Chondrocyte (in vitro differentiated cells): ENCODE measurements around the gene LRRC32. TPM values are rescaled to one million over a fixed set of nuclear protein-coding genes. Genes with fewer than 3 reads are reported as not detected.

ENCODE experiments used
- DNase-seq: peaks from one replicate; pipeline ENCODE4 v3.0.0; 2021; ENCODE audit warnings: mixed read lengths, low spot score
- H3K27ac Mint-ChIP-seq: one replicate; pipeline ENCODE4 v1.8.0; 2021; ENCODE audit warnings: mild to moderate bottlenecking, moderate library complexity, mixed read lengths; ENCODE audit not compliant: unreplicated experiment
- H3K27me3 Mint-ChIP-seq: 2 replicates; pipeline ENCODE4 v1.8.0; 2021; ENCODE audit warnings: low read depth, mixed read lengths
- H3K36me3 Mint-ChIP-seq: 2 replicates; pipeline ENCODE4 v1.8.0; 2021; ENCODE audit warnings: low read depth, mixed read lengths
- H3K4me1 Mint-ChIP-seq: 2 replicates; pipeline ENCODE4 v1.8.0; 2021; ENCODE audit warnings: low read depth, mild to moderate bottlenecking, mixed read lengths
- H3K4me3 Mint-ChIP-seq: one replicate; pipeline ENCODE4 v1.8.0; 2021; ENCODE audit warnings: mild to moderate bottlenecking, moderate library complexity, mixed read lengths; ENCODE audit not compliant: unreplicated experiment
- H3K9me3 Mint-ChIP-seq: 2 replicates; pipeline ENCODE4 v1.8.0; 2021; ENCODE audit warnings: low read depth, mixed read lengths
- total RNA-seq: library from RNA; stranded (reverse); gene quantifications from 3 replicates; pipeline ENCODE4 v1.2.1, GENCODE V29; 2021
- TF ChIP-seq, protein P1 (sequence below): fragments of 200-600 bp; sonication (generic); IDR thresholded peaks from 2 replicates; pipeline ENCODE4 v1.5.0; 2021; ENCODE audit warnings: antibody characterized with exemption, mild to moderate bottlenecking, moderate library complexity

Gene LRRC32
- total RNA-seq, 1 donor from 2014 or later: 367 TPM

DNA sequence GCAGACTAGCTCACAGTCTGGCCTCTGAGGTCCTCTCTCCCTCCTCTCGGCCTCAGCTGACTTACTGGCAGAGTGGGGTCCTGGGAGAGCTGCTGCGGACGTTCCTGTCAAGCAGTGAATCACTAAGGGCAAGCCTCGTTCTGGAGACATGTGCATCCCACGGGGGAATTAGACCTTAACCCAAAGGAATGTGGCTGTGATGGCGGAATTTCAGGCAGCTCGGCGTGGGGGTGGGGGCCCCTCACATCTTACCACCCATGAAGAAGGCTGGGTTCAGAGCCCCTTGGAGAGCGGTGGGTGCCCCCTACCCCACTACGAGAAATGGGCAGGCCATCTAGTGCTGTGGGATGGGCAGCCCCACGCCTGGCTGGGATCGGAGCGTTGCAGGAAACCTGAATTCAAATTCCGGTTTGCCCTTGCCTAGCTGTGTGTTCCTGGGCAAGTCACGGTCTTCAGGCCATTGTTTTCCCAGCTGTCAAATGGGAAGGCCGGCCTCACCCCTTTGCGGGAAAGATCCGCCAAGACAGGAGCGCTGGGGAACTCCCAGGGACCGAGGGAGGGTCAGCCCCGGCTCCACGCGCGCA is 554 bp downstream of the LRRC32 start:
- Mint-ChIP-seq H3K4me3 (peak overlapping the region; percentile 96), H3K4me1 (peaks cover 59% of the 10 kb centered on the region), H3K27me3 (no peaks in the 10 kb centered on the region), H3K36me3 (peaks cover 19% of the 10 kb centered on the region), H3K9me3 (no peaks in the 10 kb centered on the region), H3K27ac (peak overlapping the region; percentile 96)
- TF ChIP-seq, protein P1, sequence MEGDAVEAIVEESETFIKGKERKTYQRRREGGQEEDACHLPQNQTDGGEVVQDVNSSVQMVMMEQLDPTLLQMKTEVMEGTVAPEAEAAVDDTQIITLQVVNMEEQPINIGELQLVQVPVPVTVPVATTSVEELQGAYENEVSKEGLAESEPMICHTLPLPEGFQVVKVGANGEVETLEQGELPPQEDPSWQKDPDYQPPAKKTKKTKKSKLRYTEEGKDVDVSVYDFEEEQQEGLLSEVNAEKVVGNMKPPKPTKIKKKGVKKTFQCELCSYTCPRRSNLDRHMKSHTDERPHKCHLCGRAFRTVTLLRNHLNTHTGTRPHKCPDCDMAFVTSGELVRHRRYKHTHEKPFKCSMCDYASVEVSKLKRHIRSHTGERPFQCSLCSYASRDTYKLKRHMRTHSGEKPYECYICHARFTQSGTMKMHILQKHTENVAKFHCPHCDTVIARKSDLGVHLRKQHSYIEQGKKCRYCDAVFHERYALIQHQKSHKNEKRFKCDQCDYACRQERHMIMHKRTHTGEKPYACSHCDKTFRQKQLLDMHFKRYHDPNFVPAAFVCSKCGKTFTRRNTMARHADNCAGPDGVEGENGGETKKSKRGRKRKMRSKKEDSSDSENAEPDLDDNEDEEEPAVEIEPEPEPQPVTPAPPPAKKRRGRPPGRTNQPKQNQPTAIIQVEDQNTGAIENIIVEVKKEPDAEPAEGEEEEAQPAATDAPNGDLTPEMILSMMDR: no peak
- peak; percentile 79 for DNase-seq

DNA sequence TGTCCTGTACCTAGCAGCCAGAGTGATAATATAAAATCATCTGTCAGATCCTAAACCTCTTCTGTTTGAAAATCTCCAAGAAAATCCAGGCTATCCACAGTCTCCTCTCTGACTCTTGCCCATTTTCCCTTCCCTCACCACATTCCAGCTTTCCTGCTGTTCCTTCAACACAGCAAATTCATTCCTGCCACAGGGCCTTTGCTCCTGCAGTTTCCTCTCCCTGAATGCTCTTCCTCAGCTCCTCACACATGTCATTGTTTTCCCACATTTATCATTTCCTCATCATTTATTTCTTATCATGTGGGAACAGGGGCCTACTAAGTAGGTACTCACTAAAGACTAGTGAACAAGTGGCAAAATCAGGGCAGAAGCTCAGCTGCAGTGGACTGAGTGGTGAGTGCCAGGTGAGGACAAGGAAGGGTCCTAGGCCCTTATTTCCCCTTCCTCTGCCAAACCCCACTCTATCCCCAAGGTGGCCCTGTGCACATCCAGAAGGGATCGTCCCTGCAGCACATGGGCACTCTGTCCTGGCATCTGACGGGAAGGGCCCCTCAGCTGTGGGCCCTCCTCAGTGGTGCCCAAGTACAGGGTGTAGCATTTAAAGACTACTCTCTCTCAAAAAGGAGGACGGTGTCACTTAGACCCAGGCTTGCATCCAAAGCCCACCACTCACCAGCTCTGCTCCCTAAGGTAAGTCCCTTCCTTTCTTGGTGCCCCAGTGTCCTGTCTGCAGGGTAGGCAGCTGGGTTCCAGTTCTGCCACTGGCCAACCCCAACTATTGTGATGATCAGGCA is 2.0 kb downstream of the LRRC32 start:
- Mint-ChIP-seq H3K27me3 (no peaks in the 10 kb centered on the region), H3K4me1 (peaks cover 71% of the 10 kb centered on the region), H3K27ac (peak overlapping the region; percentile 96), H3K9me3 (no peaks in the 10 kb centered on the region), H3K4me3 (peak overlapping the region; percentile 96), H3K36me3 (peaks cover 27% of the 10 kb centered on the region)
- TF ChIP-seq, protein P1: no peak
- DNase-seq: peak; percentile 46

DNA sequence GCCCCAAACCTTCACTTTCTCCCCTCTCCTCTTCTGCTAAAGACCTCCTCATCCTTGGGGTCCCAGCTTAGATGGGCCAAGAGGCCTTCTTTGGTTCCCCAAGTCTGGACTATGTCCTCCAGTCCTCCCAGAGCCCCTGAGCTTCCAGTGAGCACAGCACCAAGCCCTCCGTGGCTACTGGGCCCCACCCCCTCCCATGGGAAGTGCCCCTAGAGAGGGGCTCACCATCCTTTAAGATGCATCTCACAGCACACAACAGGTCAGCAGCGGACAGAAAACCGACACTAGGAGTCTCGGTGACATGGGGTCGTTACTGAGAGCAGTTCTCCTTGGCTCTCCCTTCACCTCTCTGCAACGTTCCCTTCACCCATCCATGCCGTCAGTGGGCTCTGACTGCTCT is 2.7 kb downstream of the LRRC32 start:
- Mint-ChIP-seq H3K9me3 (no peaks in the 10 kb centered on the region), H3K4me3 (peak overlapping the region; percentile 96), H3K27me3 (no peaks in the 10 kb centered on the region), H3K4me1 (peaks cover 75% of the 10 kb centered on the region), H3K36me3 (peaks cover 31% of the 10 kb centered on the region), H3K27ac (peak overlapping the region; percentile 64)
- TF ChIP-seq, protein P1: no peak
- DNase-seq: peak; percentile 57

DNA sequence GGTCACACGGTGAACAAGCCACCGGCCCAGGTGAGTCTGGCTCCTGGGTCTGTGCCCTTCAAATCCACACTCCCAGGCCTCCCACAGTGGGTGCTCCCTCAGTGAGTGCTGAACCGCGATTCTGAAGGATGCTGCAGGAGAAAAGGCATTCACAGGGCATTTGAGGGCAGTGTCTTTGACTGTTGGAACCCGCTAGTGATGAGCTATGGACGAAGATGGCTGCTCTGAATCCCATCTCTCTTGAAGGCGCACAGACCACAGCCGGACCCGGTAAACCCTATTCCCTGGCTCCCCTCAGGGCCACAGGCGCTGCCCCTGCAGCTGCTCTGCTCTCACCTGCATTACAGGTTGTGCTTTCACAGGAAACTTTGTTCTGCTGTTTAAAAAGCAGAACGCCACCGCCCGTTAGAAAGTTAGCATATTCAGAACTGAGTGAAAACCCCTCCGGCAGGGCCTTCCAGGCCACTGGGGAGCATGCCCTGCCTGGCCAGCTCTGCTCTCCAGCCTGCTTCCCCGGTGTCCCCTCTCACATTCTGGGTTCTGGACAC is 3.2 kb downstream of the LRRC32 start:
- Mint-ChIP-seq H3K27me3 (no peaks in the 10 kb centered on the region), H3K4me3 (peak overlapping the region; percentile 96), H3K4me1 (peaks cover 79% of the 10 kb centered on the region), H3K36me3 (peaks cover 32% of the 10 kb centered on the region), H3K27ac (peak overlapping the region; percentile 66), H3K9me3 (no peaks in the 10 kb centered on the region)
- TF ChIP-seq, protein P1: no peak
- DNase-seq: peak; percentile 65

DNA sequence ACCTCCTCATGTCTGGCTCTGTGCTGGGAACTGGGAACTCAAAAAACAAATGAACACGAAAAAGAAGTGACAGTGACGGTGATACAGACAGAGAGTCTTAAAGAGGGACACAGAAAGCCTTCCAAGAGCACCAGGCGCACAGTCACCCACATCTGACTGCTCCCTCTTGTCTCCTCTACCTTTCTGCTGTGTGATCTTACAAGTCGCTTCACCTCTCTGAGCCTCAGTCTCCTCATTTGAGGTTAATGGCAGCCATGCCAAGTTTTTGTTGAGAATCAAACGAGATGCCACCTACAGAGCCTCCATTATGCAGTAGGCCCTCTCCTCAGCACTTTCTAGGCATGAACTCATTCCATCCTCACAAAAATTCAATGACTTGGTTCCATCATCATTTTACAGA is 3.7 kb downstream of the LRRC32 start:
- Mint-ChIP-seq H3K4me1 (peaks cover 84% of the 10 kb centered on the region), H3K27ac (peak overlapping the region; percentile 66), H3K27me3 (no peaks in the 10 kb centered on the region), H3K9me3 (no peaks in the 10 kb centered on the region), H3K36me3 (peaks cover 32% of the 10 kb centered on the region), H3K4me3 (peak overlapping the region; percentile 96)
- peak; percentile 4 for DNase-seq
- TF ChIP-seq, protein P1: no peak
